DLD1 (cell line): ENCODE results near the gene GAS7.
"Not testable (repeated sequence)": the region's sequence is repeated elsewhere in the genome, so short reads cannot be mapped to it uniquely, and the experiment has no call there.

ENCODE experiments used
- in situ Hi-C: cut with HindIII; loops from 2 replicates; pipeline ENCODE4 v1.10.0; 2017; ENCODE audit warnings: low sequenced_read_pairs

Gene GAS7

DNA sequence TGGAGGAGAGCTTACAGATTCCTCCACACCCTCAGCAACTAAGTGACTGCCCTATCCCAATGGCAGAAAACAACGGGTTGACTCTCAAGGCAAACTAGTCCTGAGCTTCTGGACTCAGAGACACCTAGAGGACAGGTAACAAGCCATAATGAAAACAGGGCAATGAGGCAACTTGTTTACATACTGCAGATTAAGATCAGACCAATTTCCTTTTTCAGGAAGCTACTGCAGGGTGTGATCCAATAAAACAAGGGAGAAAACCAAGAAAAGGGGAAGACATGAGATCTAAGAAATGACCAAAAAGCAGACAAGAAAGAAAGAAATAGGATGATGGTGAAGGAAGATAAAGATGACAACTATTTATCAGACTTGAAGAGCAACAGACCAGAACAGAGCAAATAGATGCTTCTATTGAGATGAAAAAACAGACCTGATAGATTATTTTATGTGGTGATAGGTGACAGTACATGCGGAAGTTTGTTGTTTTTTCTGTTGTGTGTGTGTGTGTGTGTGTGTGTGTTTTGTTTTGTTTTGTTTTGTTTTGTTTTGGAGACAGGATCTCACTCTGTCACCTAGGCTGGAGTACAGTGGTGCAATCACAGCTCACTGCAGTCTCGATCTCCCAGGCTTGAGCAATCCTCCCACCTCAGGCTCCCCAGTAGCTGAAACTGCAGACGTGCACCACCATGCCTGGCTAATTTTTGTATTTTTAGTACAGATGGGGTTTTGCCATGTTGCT is 120.7 kb downstream of the GAS7 start:
- in situ Hi-C loops, result no loop called here

DNA sequence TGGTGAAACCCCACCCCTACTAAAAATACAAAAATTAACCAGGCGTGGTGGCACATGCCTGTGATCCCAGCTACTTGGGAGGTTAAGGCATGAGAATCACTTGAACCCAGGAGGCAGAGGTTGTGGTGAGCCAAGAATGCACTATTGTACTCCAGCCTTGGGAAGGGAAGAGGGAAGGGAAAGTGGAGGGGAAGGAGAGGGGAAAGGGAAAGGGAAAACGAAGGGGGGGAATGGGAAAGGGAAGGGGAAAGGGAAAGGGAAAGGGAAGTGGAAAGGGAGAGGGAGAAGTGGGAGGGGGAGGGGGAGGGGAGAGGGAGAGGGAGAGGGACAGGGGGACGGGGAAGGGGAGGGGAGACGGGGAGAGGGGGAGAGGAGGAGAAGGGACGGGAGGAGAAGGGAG is 122.5 kb downstream of the GAS7 start:
- in situ Hi-C loops, result no loop called here

DNA sequence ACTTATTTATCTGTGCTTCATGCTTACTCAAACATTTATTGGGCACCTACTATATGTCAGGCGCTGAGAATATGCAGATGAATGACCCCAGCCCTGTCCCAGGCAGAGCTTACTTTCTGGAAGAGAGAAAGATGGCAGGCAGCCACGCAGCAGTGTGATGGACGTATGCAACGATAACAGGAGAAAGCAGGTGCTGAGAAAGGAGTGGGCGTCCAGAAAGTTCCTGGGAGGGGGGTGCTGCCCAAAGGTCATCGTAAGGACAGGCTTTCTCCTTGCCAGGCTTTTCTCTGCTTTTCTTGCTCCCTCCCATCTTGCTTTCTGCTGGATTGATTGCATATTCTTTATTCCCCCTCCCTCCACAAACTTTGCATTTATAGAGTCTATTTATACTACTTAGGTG is 124.5 kb downstream of the GAS7 start:
- in situ Hi-C loops, result no loop called here

DNA sequence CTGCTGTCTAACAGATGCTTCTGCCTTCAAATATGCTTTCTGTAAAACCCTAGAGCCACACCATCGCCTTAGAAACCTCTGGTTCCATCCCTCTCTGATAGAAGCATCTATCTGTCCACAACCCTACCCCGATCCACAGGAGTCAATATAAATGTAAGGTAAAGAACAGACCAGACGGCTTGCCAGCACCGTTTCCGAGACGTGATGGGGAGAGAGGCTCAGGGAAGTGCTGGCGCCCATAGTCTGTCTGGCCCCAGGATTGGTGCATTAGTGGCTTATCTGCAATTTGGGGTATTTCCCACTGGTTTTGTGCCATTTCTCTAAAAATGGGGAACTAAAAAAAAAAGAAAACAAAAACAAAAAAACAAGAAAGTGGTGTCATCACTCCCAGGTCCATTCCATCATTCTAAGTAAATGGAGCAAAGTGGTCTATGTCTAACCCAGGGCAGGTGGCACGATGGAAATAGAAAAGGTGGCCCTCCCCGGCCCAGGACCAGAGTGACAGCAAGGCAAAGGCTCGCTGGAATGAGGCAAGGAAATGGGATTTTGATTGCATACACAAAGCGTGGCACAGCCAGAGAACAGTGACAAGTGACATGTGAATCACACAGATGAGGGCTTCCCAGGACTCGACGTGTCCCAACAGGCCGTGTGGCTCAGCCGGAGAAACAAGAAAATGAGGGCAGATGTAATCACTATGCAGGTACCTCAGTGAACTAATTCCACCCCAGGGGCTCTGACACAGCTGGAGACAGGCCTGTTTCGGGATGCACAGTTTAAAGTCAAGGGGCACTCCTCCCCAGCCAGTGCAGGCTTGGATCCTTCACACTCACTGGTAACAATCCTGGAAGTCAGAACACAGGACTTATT is 125.6 kb downstream of the GAS7 start:
- in situ Hi-C loops, result no loop called here

DNA sequence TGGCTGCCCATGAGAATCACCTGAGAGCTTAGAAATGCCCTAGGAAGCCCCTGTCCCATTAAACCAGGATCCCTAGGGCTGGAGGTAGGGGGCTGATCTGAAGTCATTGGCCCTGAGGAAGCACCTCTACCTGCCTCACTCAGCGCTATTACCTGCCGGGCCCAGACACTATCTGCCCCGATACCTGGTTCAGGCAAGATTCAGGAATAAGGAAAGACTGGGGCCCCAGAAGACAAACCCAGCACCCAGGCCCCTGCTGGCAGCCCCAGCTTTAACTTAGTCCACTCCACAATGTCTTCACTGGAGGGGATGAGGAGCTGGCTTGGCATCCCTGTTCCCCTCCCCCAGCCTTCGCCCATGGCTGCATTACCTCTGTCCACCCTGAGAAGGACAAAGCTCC is 126.3 kb downstream of the GAS7 start:
- in situ Hi-C loops, result no loop called here

DNA sequence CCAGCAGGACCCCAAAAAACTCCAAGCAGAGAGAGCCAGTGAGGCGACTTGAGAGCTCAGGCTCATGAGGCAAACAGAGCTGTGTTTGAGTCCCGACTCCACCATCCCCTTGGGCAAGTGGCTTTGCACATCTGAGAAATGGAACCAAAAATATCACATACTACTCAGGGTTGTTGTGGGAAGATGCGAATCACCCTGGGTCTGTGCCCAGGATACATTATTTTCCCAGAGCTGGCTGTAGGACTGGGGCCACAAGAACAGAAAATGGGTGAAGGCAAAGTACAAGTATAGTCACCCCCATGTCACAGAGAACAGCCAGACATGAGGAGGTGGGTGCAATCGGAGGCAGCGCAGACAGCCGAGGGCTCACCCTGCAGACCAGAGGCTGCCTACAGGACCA is 127.3 kb downstream of the GAS7 start:
- in situ Hi-C loops, result no loop called here

DNA sequence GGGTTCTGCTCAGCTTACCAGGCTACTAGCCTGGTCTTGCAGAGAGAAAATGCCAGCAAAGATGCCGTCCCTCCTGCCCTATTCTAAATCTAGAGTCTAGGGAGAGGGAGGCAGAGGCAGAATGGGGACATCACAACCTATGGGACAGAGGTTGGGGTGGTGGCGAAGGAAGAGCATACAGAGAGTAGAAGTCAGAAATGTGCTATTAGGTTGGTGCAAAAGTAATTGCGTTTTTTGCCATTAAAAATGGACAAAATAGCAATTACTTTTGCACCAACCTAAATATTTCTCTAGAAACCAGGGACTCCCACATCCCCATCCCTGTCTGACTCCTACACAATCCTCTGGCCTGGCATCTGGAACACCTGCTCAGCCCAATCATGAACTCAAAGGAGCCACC is 127.7 kb downstream of the GAS7 start:
- in situ Hi-C loops, result no loop called here

DNA sequence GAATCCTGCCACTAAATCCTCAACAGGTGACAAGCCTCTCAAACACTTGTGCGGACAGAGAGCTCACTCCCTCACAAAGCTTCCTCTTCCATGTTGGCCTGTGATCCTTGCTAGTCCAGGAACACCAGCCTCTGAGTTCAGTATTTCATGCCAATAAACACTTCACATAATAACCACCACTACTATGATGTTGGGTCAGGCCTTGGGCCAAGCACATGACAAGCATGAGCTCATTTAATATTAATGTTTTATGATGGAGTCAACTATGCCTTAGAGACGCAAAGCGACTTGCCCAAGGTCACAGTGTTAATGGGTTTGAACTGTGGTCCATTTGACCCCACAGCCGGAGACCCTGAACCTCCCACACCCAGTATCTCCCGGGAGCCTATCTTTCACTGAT is 129.1 kb downstream of the GAS7 start:
- in situ Hi-C loops, result no loop called here

DNA sequence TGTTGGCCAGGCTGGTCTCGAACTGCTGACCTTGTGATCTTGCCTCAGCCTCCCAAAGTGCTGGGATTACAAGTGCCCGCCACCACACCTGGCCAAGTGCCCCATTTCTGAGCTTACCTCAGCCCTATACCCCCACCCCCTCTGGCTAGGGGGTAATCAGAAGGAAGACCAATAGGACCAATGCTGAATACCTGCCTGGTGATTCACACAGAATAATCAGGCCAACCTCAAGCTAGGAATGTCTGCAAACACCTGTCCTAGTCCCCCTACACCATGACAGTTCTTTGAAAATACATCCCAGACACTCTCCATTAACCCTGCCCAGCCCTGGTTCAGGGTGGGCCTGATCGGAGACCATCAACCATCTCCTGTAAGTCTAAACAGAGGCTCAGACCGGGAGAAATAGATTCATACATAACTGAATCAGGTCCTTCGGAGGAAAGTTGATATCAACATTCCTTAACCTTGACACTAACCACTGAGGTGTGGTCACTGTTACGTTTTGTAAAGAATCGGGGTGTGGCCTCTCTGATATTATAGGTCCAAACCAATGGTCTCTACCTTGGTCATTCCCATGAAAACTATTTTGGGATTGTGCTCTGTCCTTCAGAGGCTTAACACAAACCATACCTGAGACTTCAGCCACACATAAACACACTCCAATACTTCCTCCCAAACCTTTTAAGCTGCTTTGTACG is 130.8 kb downstream of the GAS7 start:
- in situ Hi-C loops, result no loop called here

DNA sequence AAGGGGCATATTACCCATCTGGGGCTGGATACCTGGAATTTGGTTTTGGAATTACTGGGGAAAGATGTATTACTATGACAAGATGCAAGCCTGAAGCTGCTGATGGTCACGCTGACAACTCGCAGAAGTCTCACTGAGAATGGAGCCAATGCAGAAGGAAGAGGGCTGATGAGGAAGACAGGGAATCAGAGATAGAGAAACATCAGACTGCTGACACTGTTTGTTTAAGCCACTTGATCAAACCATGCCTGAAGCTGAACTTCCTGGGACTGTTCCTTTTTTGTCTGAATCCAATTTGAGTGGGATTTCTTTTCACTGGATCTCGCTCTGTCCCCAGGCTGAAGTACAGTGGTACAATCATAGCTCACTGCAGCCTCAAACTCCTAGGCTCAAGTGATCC is 133.9 kb downstream of the GAS7 start:
- in situ Hi-C loops, result no loop called here

DNA sequence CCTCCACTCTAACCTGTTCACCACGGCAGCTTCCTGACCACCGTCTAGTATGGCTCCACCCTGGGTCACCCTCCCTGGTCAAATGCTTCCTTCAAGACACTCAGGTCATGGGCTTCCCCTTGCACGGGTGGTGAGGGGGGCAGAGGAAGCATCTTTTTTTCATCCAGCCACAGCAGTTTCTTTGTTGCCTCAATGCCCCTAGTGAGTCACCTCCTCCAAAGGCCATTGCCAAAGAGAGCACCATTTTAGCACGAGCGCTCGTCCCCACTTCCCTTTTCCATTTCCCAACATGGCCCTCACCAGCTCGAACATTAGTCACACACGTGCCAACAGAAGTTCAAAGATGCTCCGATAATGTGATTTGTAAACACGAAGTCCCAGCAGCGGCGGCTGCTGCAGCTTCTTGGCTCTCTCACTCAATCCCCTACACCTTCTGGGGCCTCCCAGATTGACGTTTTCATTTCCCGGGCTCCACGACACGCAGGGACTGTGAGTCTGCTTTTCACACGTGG is 134.6 kb downstream of the GAS7 start:
- in situ Hi-C loops, result no loop called here

DNA sequence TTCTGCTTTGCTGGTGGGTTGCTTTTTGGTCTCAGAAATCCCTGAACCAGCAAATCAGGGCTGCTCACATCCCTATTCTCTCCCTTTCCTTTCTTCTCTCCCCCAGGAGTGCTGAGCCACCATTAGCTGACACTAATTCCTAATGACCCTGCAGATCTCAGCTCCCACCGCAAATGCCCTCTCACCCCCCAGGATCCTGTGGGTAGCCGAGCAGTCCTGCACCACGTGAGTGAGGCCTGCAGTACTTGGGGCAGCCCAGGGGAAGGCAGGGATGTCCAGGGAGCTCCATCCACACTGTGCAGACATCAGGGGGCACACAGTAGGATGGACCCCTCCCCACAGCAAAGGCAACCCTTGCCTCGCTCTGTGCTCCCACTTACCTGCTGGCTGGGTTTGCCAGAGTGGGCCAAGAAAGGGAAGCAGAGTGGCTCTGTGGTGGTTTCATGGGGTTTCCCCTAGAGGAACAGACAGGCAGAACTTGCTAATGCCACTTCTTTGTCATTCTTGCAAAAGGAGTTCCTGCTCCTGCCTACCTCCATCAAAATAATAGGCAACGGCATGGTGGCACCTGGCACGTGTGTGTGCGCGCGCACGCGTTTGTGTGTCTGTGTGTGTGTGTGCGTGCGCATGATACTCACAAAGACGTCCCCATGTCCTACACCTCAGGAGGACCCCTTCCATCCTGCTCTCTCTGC is 135.6 kb downstream of the GAS7 start:
- in situ Hi-C loops, result no loop called here

DNA sequence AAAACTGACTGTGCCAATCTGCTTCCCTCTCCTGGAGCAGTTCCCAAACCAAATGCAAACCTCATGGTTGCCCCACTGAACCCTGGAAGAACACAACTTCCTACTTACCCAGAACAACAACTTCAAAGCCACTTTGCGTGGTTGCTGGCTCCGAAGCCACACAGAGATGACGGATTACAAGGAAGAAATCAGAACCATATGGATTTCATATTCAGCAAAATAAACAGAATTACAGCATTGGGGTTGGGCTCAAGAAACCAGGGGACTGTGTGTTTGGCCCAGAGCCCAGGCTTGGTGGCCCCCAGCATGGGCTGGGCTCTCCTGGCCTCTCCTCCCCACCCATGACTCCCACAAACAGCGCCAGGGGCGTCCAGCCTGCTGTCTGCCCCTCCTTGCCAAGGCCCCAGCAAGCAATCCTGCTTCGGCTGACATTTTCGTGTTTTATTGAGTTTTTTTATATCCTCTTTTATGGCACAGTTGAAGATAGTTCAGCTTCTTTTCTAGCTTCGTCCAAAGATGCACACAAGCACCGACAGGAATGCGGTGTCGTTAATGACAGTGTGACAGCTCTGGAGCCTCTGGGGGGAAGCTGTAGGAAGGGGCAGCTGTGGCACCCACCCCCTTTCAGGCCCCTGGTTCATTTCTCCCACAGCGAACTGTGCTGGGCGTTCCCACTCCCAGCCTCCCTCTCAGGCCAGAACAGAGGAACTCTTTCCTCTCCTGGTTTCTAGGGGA is 137.1 kb downstream of the GAS7 start:
- in situ Hi-C loops, result no loop called here

DNA sequence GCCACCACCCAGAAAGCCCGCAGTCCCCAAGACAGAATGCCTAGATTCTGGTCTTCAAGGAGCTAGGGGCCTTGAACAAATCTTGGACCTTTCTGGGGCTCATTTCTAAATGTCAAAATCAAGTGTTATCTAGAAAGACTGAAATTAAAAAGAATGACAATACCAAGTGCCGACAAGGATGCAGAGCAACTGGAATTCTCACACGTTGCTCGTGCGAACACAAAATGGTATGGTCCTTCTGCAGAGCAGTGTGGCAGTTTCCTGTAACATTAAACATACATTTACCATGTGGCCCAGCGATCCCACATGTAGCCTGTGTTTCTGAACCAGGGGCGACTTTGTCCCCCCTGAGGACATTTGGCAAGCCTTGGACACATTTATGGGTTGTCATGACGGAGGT is 137.9 kb downstream of the GAS7 start:
- in situ Hi-C loops, result no loop called here

DNA sequence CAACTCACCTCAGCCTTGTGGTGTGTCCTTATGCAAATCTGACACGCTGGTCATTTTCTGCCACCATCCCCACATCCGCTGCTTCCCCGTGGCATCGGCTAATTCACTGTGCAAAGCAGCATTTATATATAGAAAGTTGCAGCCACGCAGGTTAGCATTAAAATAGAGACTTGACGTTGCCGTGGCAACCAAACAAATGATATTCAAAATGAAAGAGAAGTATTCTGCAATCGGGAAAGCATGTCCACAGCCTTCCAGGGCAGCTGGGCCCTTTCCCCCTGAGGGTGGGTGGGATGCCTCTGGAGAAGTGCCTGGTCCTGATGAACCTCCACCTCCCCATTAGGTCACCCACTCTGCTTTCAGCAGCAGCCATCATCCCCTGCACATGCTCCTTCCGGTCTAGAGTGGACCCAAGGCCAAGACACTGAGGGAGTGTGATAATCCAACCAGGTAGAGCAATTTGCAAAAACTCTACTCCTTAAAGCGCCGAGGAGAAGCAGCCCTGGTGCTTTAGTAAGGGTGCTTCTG is 138.7 kb downstream of the GAS7 start:
- in situ Hi-C loops, result no loop called here

DNA sequence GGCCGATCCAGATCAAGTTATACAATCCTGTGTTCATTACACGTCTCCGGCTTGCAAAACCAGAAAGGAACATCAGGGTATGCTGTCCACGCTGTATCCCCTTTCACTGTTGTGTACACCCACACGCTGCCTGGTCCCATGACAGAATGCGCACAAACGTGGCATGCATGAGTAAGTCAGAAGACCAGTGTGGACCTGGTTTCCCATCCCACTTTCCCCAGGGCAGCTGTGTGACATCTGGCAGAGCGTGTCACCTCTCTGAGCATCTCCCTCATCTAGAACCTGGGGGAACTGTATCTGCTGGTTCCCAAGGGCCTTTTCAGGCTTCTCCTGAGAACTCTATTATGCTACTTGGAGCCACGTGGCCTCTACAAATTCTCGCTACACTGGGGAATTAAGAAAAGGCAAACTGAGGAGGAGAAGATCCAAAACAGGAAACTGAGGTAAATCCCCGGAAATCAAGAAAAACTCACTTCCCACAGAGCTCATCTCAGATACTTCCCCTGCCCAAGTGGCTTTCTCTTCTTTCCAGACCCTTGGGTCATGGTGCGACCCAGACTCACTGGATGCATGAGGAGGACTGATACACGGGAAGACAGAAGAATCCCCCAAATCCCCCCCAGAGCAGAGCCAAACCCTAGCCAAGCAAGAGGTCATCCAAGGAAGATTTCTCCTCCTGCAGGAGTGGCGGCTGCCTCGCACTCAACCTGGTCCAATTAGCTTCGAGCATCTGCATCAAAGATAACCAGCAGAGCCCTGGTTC is 139.3 kb downstream of the GAS7 start:
- in situ Hi-C loops, result no loop called here

DNA sequence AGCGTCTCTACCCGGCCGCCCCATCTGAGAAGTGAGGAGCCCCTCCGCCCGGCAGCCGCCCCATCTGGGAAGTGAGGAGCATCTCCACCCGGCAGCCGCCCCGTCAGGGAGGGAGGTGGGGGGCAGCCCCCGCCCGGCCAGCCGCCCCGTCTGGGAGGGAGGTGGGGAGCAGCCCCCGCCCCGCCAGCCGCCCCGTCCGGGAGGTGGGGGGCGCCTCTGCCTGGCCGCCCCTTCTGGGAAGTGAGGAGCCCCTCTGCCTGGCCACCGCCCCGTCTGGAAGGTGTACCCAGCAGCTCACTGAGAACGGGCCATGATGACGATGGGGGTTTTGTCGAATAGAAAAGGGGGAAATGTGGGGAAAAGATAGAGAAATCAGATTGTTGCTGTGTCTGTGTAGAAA is 140.9 kb downstream of the GAS7 start:
- in situ Hi-C loops, result not testable (repeated sequence)

DNA sequence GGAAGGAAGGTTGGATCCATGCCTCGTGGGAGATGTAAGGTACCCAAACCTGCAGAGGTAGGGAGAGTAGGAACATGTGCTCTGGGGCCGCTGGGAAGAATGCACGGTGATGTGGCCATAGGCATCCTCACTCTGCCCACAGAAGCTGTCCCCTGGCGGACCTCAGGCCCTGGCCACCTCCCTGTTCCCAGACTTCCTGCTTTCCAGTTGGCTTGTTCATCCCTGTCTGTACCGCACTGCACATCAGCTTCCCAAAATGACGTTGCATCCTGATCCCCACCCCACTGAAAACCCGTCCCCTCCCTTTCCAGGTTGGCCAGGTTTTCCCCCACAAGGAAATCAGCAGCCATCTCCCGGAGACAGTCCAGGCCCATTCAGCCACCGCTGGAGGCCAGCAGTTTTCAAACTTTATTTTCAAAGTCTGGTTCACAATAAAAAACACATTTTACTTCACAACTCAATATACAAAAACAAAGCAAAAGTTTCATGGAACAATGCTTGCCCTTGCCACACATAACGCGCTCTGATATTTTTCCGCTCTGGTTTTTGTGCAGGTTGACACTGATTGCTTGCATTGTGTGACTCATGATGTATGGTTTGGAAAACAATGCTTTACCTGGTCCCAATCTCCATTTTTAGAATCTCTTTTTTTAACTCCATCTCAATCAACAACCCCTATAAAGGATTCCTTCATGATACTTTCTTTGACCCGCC is 143.0 kb downstream of the GAS7 start:
- in situ Hi-C loops, result no loop called here
